K562 (cell line): ENCODE data around the gene SH3BGRL3. TPM values are rescaled to one million over a fixed set of nuclear protein-coding genes. Genes with fewer than 3 reads are reported as not detected.
A peak's percentile ranks its signal among the peaks of the same experiment; 100 is the strongest.

Experiments
- BRCA1 ChIP-seq, 2 experiments: fragments of 450-650 bp in 1 of 2; sonication (generic) in 1 of 2; formaldehyde crosslinking in 1 of 2; IDR thresholded peaks; 2 replicates each; pipeline versions ENCODE4 v1.5.0 to v1.6.1; 2017 to 2020; ENCODE audit warnings: mild to moderate bottlenecking in 1 of 2, missing genetic modification reagents in 1 of 2
- CEBPG ChIP-seq, 3 experiments: fragments of 200-800 bp in 1 of 3; sonication (Bioruptor generic) in 1 of 3; sonication (generic) in 1 of 3; formaldehyde crosslinking in 1 of 3; IDR thresholded peaks in 2 of 3; conservative IDR thresholded peaks in 1 of 3; 2 replicates each; pipeline versions ENCODE4 v1.6.1 to v1.8.0; 2016 to 2022; ENCODE audit warnings: missing compliant biosample characterization in 2 of 3, missing genetic modification characterization in 2 of 3, mild to moderate bottlenecking in 1 of 3, missing genetic modification reagents in 1 of 3
- CEBPZ ChIP-seq: fragments of 150-350 bp; IDR thresholded peaks from 2 replicates; pipeline ENCODE4 v1.6.1; 2014; ENCODE audit warnings: low read depth, mild to moderate bottlenecking, low read length, borderline replicate concordance
- CXXC5 ChIP-seq: fragments of 250-450 bp; sonication (Bioruptor Pico); IDR thresholded peaks from 2 replicates; pipeline ENCODE4 v1.8.0; 2022; ENCODE audit warnings: inconsistent platforms, mild to moderate bottlenecking, moderate library complexity
- EWSR1 ChIP-seq: fragments of 450-650 bp; IDR thresholded peaks from 2 replicates; pipeline ENCODE4 v1.6.1; 2018; ENCODE audit warnings: borderline replicate concordance, mild to moderate bottlenecking, low read depth, moderate library complexity; ENCODE audit not compliant: partially characterized antibody
- NCOA6 ChIP-seq: fragments of 450-650 bp; IDR thresholded peaks from 2 replicates; pipeline ENCODE4 v1.6.1; 2017; ENCODE audit warnings: mild to moderate bottlenecking
- POLR2G ChIP-seq: fragments of 200-400 bp; formaldehyde crosslinking; IDR thresholded peaks from 2 replicates; pipeline ENCODE4 v1.6.1; 2017; ENCODE audit warnings: low read depth, mild to moderate bottlenecking, antibody characterized with exemption, low read length, moderate library complexity
- TAL1 ChIP-seq: fragments of 450-650 bp; IDR thresholded peaks from 2 replicates; pipeline ENCODE4 v1.6.1; 2016; ENCODE audit warnings: mild to moderate bottlenecking
- WHSC1 ChIP-seq: IDR thresholded peaks from one replicate; pipeline ENCODE4 v1.6.1; 2012; ENCODE audit warnings: low read length, control low read depth, inconsistent platforms
- ZBTB1 ChIP-seq: sonication (generic); formaldehyde crosslinking; IDR thresholded peaks from 2 replicates; pipeline ENCODE4 v1.8.1; 2023; ENCODE audit warnings: missing genetic modification reagents, low read depth, mild to moderate bottlenecking, borderline replicate concordance
- ZNF175 ChIP-seq: fragments of 200-800 bp; sonication (Bioruptor generic); IDR thresholded peaks from 2 replicates; pipeline ENCODE4 v1.6.1; 2016; ENCODE audit warnings: low read depth, mild to moderate bottlenecking, missing genetic modification characterization, missing compliant biosample characterization
- ZNF217 ChIP-seq: sonication (generic); formaldehyde crosslinking; IDR thresholded peaks from 2 replicates; pipeline ENCODE4 v1.8.0; 2022; ENCODE audit warnings: mild to moderate bottlenecking, missing genetic modification reagents
- ZNF347 ChIP-seq: fragments of 450-650 bp; formaldehyde crosslinking; IDR thresholded peaks from 2 replicates; pipeline ENCODE4 v1.4.0; 2020; ENCODE audit warnings: low read depth, mild to moderate bottlenecking, moderate library complexity
- ZNF395 ChIP-seq: fragments of 200-800 bp; sonication (Bioruptor generic); IDR thresholded peaks from 2 replicates; pipeline ENCODE4 v1.6.1; 2017; ENCODE audit warnings: missing genetic modification characterization, missing compliant biosample characterization
- polyA plus RNA-seq, 8 experiments: library from polyadenylated mRNA; depleted of rRNA in 4 of 8; stranded (reverse) in 5 of 8; unstranded in 3 of 8; fragments of >200 nt; fragmentation: Nextera tagmentation in 2 of 8; fragmentation: Illumina TruSeq in 1 of 8; extraction: Ambion mirVana in 2 of 8; extraction: Trizol in 1 of 8; gene quantifications; 2 replicates each; pipeline versions ENCODE4 v1.2.1 to v1.2.3, GENCODE V29; 2011 to 2014; ENCODE audit warnings: inconsistent platforms in 1 of 8, missing spikeins in 1 of 8
- total RNA-seq, 7 experiments: library from RNA; depleted of rRNA in 6 of 7; stranded (reverse); fragments of >200 nt in 6 of 7; fragmentation: Illumina TruSeq in 2 of 7; extraction: Trizol in 2 of 7; gene quantifications; 2 replicates each; pipeline versions ENCODE4 v1.2.1 to v1.2.3, GENCODE V29; 2011 to 2021; ENCODE audit warnings: low replicate concordance in 1 of 7

SH3BGRL3 gene
- total and polyA plus RNA-seq, 9 of the 15 experiments (the other 6 are each of a cell fraction or from before 2014, with no cell fraction given): 30.3 to 140 (median 54.2) TPM

- TF ChIP-seq CEBPZ (no peak), EWSR1 (no peak), CEBPG (CRISPR knock-in tag; IDR thresholded peaks at IDR 0.05) (peak; percentile 94), CEBPG (tag; conservative IDR thresholded peaks at IDR 0.05 in 1 of 2, IDR thresholded peaks at IDR 0.05 in 1 of 2) (peak; percentile 89 to 96), NCOA6 (no peak), ZNF395 (CRISPR knock-in tag) (no peak), BRCA1 (IDR thresholded peaks at IDR 0.05) (no peak), BRCA1 (CRISPR knock-in tag; IDR thresholded peaks at IDR 0.05) (no peak), TAL1 (no peak), ZBTB1 (CRISPR knock-in tag) (no peak), WHSC1 (peak; percentile 26), POLR2G (peak; percentile 70), ZNF175 (no peak), CXXC5 (CRISPR knock-in tag) (no peak), ZNF347 (CRISPR knock-in tag) (no peak), ZNF217 (CRISPR knock-in tag) (no peak)
- TF ChIP-seq, all 486 proteins: peak for 6
Measured at GRCh38 chr1:26283871-26284596, 4.1 kb downstream of the SH3BGRL3 start (continued).
